HCT116 (cell line): ENCODE data around the gene HIC1. TPM values are rescaled to one million over a fixed set of nuclear protein-coding genes. Genes with fewer than 3 reads are reported as not detected.
A peak's percentile ranks its signal among the peaks of the same experiment; 100 is the strongest.

Experiments used
- ATAC-seq: fragments of 200-7000 bp; cut with Tn5 transposase; 2 replicates; pipeline ENCODE4 v1.9.1; 2020; ENCODE audit warnings: mild to moderate bottlenecking, moderate library complexity
- BruUV-seq: library from RNA; stranded (reverse); fragments of 400-500 nt; replicated peaks from 2 replicates; lab custom pipeline; 2021; lab: Mats Ljungman, UMichigan
- CTCF ChIA-PET: fragments of 300-600 bp; sonication (Branson Sonifier 250); formaldehyde crosslinking; loops from one replicate; lab custom pipeline; 2021; ENCODE audit warnings: antibody characterized with exemption; lab: Charles Lee
- POLR2A ChIA-PET: fragments of 300-600, 350-600 bp; sonication (Branson Sonifier 250); formaldehyde crosslinking; loops from one replicate; lab custom pipeline; 2021; ENCODE audit warnings: antibody characterized with exemption; lab: Charles Lee
- RAD21 ChIA-PET, 2 experiments: fragments of 300-600 bp; sonication (Branson Sonifier 250); formaldehyde crosslinking; loops; one replicate each; lab custom pipeline; 2023; ENCODE audit warnings: low total read pairs in 2 of 2; ENCODE audit not compliant: uncharacterized antibody in 2 of 2, unreplicated experiment in 2 of 2, low non-redundant PET in 1 of 2; lab: Charles Lee
- DNase-seq: peaks from one replicate; pipeline ENCODE4 v3.0.0-alpha.2; 2010; ENCODE audit warnings: low read depth, low spot score
- H2AFZ ChIP-seq: fragments of 200-600 bp; shearing (Covaris generic), sonication (generic); 2 replicates; pipeline ENCODE4 v1.6.1; 2017; ENCODE audit warnings: low read depth, mixed run types, mixed read lengths, antibody characterized with exemption, low read length; ENCODE audit not compliant: poor library complexity, severe bottlenecking
- H3K27ac ChIP-seq: 2 replicates; pipeline ENCODE4 v1.5.1; 2012; ENCODE audit warnings: low read depth, low read length
- H3K27me3 ChIP-seq: fragments of 200-600 bp; sonication (generic); 2 replicates; pipeline ENCODE4 v1.6.1; 2016; ENCODE audit warnings: mixed run types, low read length, mixed read lengths; ENCODE audit not compliant: insufficient read depth
- H3K36me3 ChIP-seq, 2 experiments: fragments of 200-500 bp in 1 of 2; fragments of 200-600 bp in 1 of 2; sonication (Bioruptor generic) in 1 of 2; sonication (generic) in 1 of 2; 2 replicates each; pipeline versions ENCODE4 v1.5.1 to v1.6.1; 2014 to 2016; ENCODE audit warnings: low read length in 2 of 2, inconsistent platforms in 1 of 2, mixed read lengths in 1 of 2, mixed run types in 1 of 2; ENCODE audit not compliant: insufficient read depth in 2 of 2, control insufficient read depth in 1 of 2
- H3K4me1 ChIP-seq, 2 experiments: fragments of 200-600 bp in 1 of 2; sonication (generic) in 1 of 2; 2 replicates each; pipeline versions ENCODE4 v1.5.1 to v1.6.1; 2012 to 2017; ENCODE audit warnings: low read length in 2 of 2, inconsistent platforms in 1 of 2, mild to moderate bottlenecking in 1 of 2, mixed read lengths in 1 of 2, mixed run types in 1 of 2, moderate library complexity in 1 of 2; ENCODE audit not compliant: insufficient read depth in 2 of 2, control insufficient read depth in 1 of 2
- H3K4me2 ChIP-seq: fragments of 200-600 bp; sonication (generic); 2 replicates; pipeline ENCODE4 v1.6.1; 2017; ENCODE audit warnings: mixed run types, low read length, mixed read lengths
- H3K4me3 ChIP-seq, 2 experiments: fragments of 200-600 bp in 1 of 2; sonication (generic) in 1 of 2; replicated peaks in 1 of 2; 2 replicates each; pipeline ENCODE4 v1.5.1; 2011 to 2016; ENCODE audit warnings: low read length in 2 of 2, control low read depth in 1 of 2, low read depth in 1 of 2, mild to moderate bottlenecking in 1 of 2, mixed read lengths in 1 of 2, mixed run types in 1 of 2
- H3K79me2 ChIP-seq: fragments of 200-600 bp; sonication (generic); 2 replicates; pipeline ENCODE4 v1.6.1; 2017; ENCODE audit warnings: mild to moderate bottlenecking, mixed run types, low read length, moderate library complexity, mixed read lengths; ENCODE audit not compliant: insufficient read depth
- H3K9ac ChIP-seq: fragments of 200-600 bp; sonication (generic); 2 replicates; pipeline ENCODE4 v1.6.1; 2016; ENCODE audit warnings: low read length, mixed read lengths
- H3K9me2 ChIP-seq: fragments of 200-600 bp; sonication (generic), shearing (Covaris generic); 2 replicates; pipeline ENCODE4 v1.6.1; 2017; ENCODE audit warnings: mixed run types, mild to moderate bottlenecking, moderate library complexity; ENCODE audit not compliant: insufficient read depth
- H3K9me3 ChIP-seq, 2 experiments: fragments of 200-500 bp in 1 of 2; fragments of 200-600 bp in 1 of 2; sonication (Bioruptor generic) in 1 of 2; sonication (generic) in 1 of 2; 2 replicates each; pipeline ENCODE4 v1.6.1; 2014 to 2017; ENCODE audit warnings: low read length in 2 of 2, mixed read lengths in 2 of 2, inconsistent platforms in 1 of 2, low read depth in 1 of 2, mild to moderate bottlenecking in 1 of 2, mixed run types in 1 of 2, moderate library complexity in 1 of 2; ENCODE audit not compliant: control insufficient read depth in 1 of 2, insufficient read depth in 1 of 2
- H4K20me1 ChIP-seq: fragments of 200-600 bp; sonication (generic), shearing (Covaris generic); 2 replicates; pipeline ENCODE4 v1.6.1; 2017; ENCODE audit warnings: mixed run types, mild to moderate bottlenecking, moderate library complexity; ENCODE audit not compliant: insufficient read depth
- CBX3 ChIP-seq: IDR thresholded peaks from 2 replicates; pipeline ENCODE4 v1.6.1; 2012; ENCODE audit warnings: low read depth
- CEBPB ChIP-seq: IDR thresholded peaks from 2 replicates; pipeline ENCODE4 v1.6.1; 2012; ENCODE audit warnings: low read depth
- CTCF ChIP-seq, 3 experiments: fragments of 200-600 bp in 1 of 3; sonication (generic) in 1 of 3; IDR thresholded peaks in 2 of 3; conservative IDR thresholded peaks in 1 of 3; 2 replicates each; pipeline ENCODE4 v1.5.1; 2012 to 2017; ENCODE audit warnings: low read depth in 2 of 3, low read length in 2 of 3, antibody characterized with exemption in 1 of 3, borderline replicate concordance in 1 of 3, control low read depth in 1 of 3, mild to moderate bottlenecking in 1 of 3, mixed read lengths in 1 of 3, mixed run types in 1 of 3, moderate library complexity in 1 of 3; ENCODE audit not compliant: insufficient read depth in 1 of 3
- EGR1 ChIP-seq: IDR thresholded peaks from 2 replicates; pipeline ENCODE4 v1.6.1; 2012; ENCODE audit warnings: low read depth
- ELF1 ChIP-seq: IDR thresholded peaks from 2 replicates; pipeline ENCODE4 v1.6.1; 2012; ENCODE audit warnings: low read depth, borderline replicate concordance
- EZH2 ChIP-seq: fragments of 200-600 bp; sonication (generic); IDR thresholded peaks from 2 replicates; pipeline ENCODE4 v1.6.1; 2017; ENCODE audit warnings: antibody characterized with exemption, mixed run types
- JUND ChIP-seq: IDR thresholded peaks from 2 replicates; pipeline ENCODE4 v1.6.1; 2012
- MAX ChIP-seq: IDR thresholded peaks from 2 replicates; pipeline ENCODE4 v1.6.1; 2012
- POLR2A ChIP-seq: IDR thresholded peaks from 2 replicates; pipeline ENCODE4 v1.7.0; 2011; ENCODE audit warnings: borderline replicate concordance; ENCODE audit not compliant: insufficient read depth, insufficient read length; ENCODE audit errors: extremely low read depth
- POLR2AphosphoS5 ChIP-seq: IDR thresholded peaks from 2 replicates; pipeline ENCODE4 v1.6.1; 2011; ENCODE audit warnings: mild to moderate bottlenecking, low read depth, low read length, moderate library complexity
- RAD21 ChIP-seq: IDR thresholded peaks from 2 replicates; pipeline ENCODE4 v1.6.1; 2012; ENCODE audit warnings: low read depth, mild to moderate bottlenecking
- REST ChIP-seq: IDR thresholded peaks from 2 replicates; pipeline ENCODE4 v1.6.1; 2012; ENCODE audit warnings: low read depth
- SIN3A ChIP-seq: IDR thresholded peaks from 2 replicates; pipeline ENCODE4 v1.6.1; 2012; ENCODE audit warnings: low read depth
- SP1 ChIP-seq: IDR thresholded peaks from 2 replicates; pipeline ENCODE4 v1.6.1; 2012; ENCODE audit warnings: low read depth
- SRF ChIP-seq: IDR thresholded peaks from 2 replicates; pipeline ENCODE4 v1.6.1; 2012; ENCODE audit warnings: low read depth
- TCF7L2 ChIP-seq: IDR thresholded peaks from 2 replicates; pipeline ENCODE4 v1.7.0; 2011; ENCODE audit warnings: borderline replicate concordance, inconsistent platforms; ENCODE audit not compliant: insufficient read depth, insufficient read length; ENCODE audit errors: extremely low read depth
- YY1 ChIP-seq: IDR thresholded peaks from 2 replicates; pipeline ENCODE4 v1.6.1; 2011; ENCODE audit warnings: low read length, low read depth, moderate library complexity, mild to moderate bottlenecking; ENCODE audit not compliant: insufficient replicate concordance; ENCODE audit errors: extremely low read depth
- ZBTB33 ChIP-seq: IDR thresholded peaks from 2 replicates; pipeline ENCODE4 v1.6.1; 2011; ENCODE audit warnings: mild to moderate bottlenecking, low read length, moderate library complexity; ENCODE audit not compliant: insufficient replicate concordance; ENCODE audit errors: extremely low read depth
- ZNF274 ChIP-seq: fragments of 200-500 bp; sonication (Bioruptor generic); IDR thresholded peaks from 2 replicates; pipeline ENCODE4 v1.6.1; 2014; ENCODE audit warnings: mild to moderate bottlenecking, low read depth, low read length, inconsistent platforms
- intact Hi-C: fragments of 100-400 bp; cut with micrococcal nuclease; formaldehyde crosslinking; loops from 2 replicates; pipeline ENCODE4 v1.10.0; 2022
- total RNA-seq: library from RNA; stranded (reverse); gene quantifications from one replicate; pipeline ENCODE4 v1.2.1, GENCODE V29; 2021; ENCODE audit not compliant: unreplicated experiment
- TF ChIP-seq, protein P1 (sequence below): IDR thresholded peaks from 2 replicates; pipeline ENCODE4 v1.6.1; 2012

HIC1 gene
- total RNA-seq, 1 experiment from 2014 or later: 0.64 TPM

- Histone ChIP-seq H3K27me3 (no peaks in the 10 kb centered on the region), H3K27ac (no peak overlapping the region), H3K4me1 (peaks cover 0 to 16% of the 10 kb centered on the region in 2 experiments; a peak in 3 of 4 replicates), H3K36me3 (no peaks in the 10 kb centered on the region), H3K79me2 (no peaks in the 10 kb centered on the region), H3K9me3 (no peaks in the 10 kb centered on the region), H3K9ac (no peak overlapping the region), H4K20me1 (no peaks in the 10 kb centered on the region), H3K4me3 (no peak overlapping the region), H3K9me2 (no peaks in the 10 kb centered on the region)
- intact Hi-C loops: no loop called here
- ChIA-PET POLR2A (no interaction called here), RAD21 (no interaction called here), CTCF (no interaction called here)
- no TSS peak for BruUV-seq
- DNase-seq: no peak
- TF ChIP-seq SIN3A (no peak), REST (no peak), EGR1 (no peak), CBX3 (no peak), POLR2A (no peak), ELF1 (no peak), ZBTB33 (no peak), ZNF274 (no peak), JUND (no peak), RAD21 (no peak), EZH2 (no peak), SRF (no peak), MAX (no peak), POLR2AphosphoS5 (no peak), CEBPB (no peak), YY1 (no peak), SP1 (no peak), TCF7L2 (no peak), CTCF (IDR thresholded peaks at IDR 0.05 in 2 of 3, conservative IDR thresholded peaks at IDR 0.05 in 1 of 3; ENCODE audit: borderline replicate concordance in 1 of 3, insufficient read depth in 1 of 3, low read depth in 2 of 3, low read length in 2 of 3) (no peak)
- TF ChIP-seq, protein P1, sequence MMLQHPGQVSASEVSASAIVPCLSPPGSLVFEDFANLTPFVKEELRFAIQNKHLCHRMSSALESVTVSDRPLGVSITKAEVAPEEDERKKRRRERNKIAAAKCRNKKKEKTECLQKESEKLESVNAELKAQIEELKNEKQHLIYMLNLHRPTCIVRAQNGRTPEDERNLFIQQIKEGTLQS: no peak
- TF ChIP-seq, all 23 proteins: peak for 0
- Histone ChIP-seq H3K4me2 (peak overlapping the region; percentile 42), H2AFZ (no peak overlapping the region)
- no peak for ATAC-seq
These were observed 7.8 kb downstream of the HIC1 start for GRCh38 chr17:2062571-2063183.
